ENCODE results near the gene ARHGAP42.

GRCh38 chr11:100732949-100733348 is 45.9 kb downstream of the ARHGAP42 start:
- TF ChIP-seq CTCF (IDR thresholded peaks at IDR 0.05) (no peak), POLR2A (IDR thresholded peaks at IDR 0.05) (no peak)

Data from testis (tissue), 2 donors.